Measurements from ENCODE around the gene C1orf198.

DNA sequence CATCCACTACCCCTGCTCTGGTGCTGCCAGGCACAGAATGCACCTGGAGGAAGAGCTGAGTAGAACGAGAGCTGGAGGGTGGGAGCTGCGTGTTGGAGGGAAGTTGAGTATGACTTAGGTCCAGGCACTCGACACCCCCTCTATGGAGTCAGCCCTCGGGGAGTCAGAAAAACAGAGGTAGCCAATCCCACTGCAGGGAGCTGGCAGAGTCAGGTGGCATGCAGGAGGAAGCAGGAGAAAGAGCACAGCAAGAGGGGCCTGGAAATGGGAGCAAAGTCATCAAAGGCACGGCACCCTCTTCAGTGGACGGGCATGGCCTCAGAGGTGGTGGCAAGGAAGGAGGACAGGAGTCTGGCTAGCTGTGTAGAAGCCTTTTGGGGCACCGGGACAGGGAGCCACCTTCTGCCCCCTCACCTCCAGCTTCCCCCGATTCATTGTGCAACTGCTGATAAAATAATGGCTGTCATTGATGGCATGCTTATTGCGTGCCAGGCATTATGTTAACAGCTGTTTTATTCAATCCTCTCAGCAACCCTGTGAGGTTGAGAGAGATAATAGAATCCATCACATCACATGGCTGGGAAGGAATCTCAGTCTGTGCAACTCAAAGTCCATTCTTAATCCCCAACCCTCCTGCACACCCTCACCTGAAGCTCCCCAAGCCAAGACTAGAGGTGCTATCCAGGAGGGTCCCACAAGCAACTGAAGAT lies 42.0 kb downstream of the C1orf198 start:
- TF ChIP-seq, protein P1, sequence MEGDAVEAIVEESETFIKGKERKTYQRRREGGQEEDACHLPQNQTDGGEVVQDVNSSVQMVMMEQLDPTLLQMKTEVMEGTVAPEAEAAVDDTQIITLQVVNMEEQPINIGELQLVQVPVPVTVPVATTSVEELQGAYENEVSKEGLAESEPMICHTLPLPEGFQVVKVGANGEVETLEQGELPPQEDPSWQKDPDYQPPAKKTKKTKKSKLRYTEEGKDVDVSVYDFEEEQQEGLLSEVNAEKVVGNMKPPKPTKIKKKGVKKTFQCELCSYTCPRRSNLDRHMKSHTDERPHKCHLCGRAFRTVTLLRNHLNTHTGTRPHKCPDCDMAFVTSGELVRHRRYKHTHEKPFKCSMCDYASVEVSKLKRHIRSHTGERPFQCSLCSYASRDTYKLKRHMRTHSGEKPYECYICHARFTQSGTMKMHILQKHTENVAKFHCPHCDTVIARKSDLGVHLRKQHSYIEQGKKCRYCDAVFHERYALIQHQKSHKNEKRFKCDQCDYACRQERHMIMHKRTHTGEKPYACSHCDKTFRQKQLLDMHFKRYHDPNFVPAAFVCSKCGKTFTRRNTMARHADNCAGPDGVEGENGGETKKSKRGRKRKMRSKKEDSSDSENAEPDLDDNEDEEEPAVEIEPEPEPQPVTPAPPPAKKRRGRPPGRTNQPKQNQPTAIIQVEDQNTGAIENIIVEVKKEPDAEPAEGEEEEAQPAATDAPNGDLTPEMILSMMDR (IDR thresholded peaks at IDR 0.05; ENCODE audit: low read depth, low read length, missing input control), result no peak
- TF ChIP-seq, protein P2, sequence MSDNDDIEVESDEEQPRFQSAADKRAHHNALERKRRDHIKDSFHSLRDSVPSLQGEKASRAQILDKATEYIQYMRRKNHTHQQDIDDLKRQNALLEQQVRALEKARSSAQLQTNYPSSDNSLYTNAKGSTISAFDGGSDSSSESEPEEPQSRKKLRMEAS (IDR thresholded peaks at IDR 0.05), result no peak
- TF ChIP-seq, protein P3, sequence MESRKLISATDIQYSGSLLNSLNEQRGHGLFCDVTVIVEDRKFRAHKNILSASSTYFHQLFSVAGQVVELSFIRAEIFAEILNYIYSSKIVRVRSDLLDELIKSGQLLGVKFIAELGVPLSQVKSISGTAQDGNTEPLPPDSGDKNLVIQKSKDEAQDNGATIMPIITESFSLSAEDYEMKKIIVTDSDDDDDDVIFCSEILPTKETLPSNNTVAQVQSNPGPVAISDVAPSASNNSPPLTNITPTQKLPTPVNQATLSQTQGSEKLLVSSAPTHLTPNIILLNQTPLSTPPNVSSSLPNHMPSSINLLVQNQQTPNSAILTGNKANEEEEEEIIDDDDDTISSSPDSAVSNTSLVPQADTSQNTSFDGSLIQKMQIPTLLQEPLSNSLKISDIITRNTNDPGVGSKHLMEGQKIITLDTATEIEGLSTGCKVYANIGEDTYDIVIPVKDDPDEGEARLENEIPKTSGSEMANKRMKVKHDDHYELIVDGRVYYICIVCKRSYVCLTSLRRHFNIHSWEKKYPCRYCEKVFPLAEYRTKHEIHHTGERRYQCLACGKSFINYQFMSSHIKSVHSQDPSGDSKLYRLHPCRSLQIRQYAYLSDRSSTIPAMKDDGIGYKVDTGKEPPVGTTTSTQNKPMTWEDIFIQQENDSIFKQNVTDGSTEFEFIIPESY (IDR thresholded peaks at IDR 0.05), result no peak
- no peak for TF ChIP-seq SP1 (IDR thresholded peaks at IDR 0.05)
- no peak for TF ChIP-seq GABPA (IDR thresholded peaks at IDR 0.05 in 1 of 2, conservative IDR thresholded peaks at IDR 0.05 in 1 of 2)
- no peak for TF ChIP-seq YY1 (IDR thresholded peaks at IDR 0.05)
- TF ChIP-seq, protein P4, sequence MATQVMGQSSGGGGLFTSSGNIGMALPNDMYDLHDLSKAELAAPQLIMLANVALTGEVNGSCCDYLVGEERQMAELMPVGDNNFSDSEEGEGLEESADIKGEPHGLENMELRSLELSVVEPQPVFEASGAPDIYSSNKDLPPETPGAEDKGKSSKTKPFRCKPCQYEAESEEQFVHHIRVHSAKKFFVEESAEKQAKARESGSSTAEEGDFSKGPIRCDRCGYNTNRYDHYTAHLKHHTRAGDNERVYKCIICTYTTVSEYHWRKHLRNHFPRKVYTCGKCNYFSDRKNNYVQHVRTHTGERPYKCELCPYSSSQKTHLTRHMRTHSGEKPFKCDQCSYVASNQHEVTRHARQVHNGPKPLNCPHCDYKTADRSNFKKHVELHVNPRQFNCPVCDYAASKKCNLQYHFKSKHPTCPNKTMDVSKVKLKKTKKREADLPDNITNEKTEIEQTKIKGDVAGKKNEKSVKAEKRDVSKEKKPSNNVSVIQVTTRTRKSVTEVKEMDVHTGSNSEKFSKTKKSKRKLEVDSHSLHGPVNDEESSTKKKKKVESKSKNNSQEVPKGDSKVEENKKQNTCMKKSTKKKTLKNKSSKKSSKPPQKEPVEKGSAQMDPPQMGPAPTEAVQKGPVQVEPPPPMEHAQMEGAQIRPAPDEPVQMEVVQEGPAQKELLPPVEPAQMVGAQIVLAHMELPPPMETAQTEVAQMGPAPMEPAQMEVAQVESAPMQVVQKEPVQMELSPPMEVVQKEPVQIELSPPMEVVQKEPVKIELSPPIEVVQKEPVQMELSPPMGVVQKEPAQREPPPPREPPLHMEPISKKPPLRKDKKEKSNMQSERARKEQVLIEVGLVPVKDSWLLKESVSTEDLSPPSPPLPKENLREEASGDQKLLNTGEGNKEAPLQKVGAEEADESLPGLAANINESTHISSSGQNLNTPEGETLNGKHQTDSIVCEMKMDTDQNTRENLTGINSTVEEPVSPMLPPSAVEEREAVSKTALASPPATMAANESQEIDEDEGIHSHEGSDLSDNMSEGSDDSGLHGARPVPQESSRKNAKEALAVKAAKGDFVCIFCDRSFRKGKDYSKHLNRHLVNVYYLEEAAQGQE (IDR thresholded peaks at IDR 0.05), result no peak
- TF ChIP-seq FOXA1 (IDR thresholded peaks at IDR 0.05), result no peak
- no peak for TF ChIP-seq TAF1 (conservative IDR thresholded peaks at IDR 0.05)
- TF ChIP-seq JUND (IDR thresholded peaks at IDR 0.05), result no peak
- TF ChIP-seq RAD21 (IDR thresholded peaks at IDR 0.05), result no peak
- TF ChIP-seq NR2F2 (IDR thresholded peaks at IDR 0.05), result no peak
